PC-9 (cell line): ENCODE data around the gene UBXN11. TPM values are rescaled to one million over a fixed set of nuclear protein-coding genes. Genes with fewer than 3 reads are reported as not detected.

Experiments used
- BruUV-seq: library from RNA; stranded (reverse); fragments of 400-500 nt; replicated peaks from 2 replicates; lab custom pipeline; 2021; lab: Mats Ljungman, UMichigan
- CTCF ChIA-PET: fragments of 300-600 bp; sonication (Branson Sonifier 250); formaldehyde crosslinking; loops from one replicate; lab custom pipeline; 2022; ENCODE audit warnings: antibody characterized with exemption; lab: Charles Lee
- POLR2A ChIA-PET: fragments of 300-600 bp; sonication (Branson Sonifier 250); formaldehyde crosslinking; loops from one replicate; lab custom pipeline; 2022; ENCODE audit warnings: antibody characterized with exemption; ENCODE audit not compliant: unreplicated experiment; lab: Charles Lee
- DNase-seq, 2 experiments: peaks; one replicate each; pipeline versions ENCODE4 v3.0.0 to v3.0.0-alpha.2; 2015 to 2022; ENCODE audit warnings: mixed read lengths in 1 of 2
- H2AFZ ChIP-seq: fragments of 200-600 bp; sonication (generic); 2 replicates; pipeline ENCODE4 v1.8.1; 2017; ENCODE audit warnings: antibody characterized with exemption
- H3F3A ChIP-seq: fragments of 200-600 bp; sonication (generic); 2 replicates; pipeline ENCODE4 v1.8.1; 2017; ENCODE audit warnings: antibody characterized with exemption, mild to moderate bottlenecking, low read depth; ENCODE audit not compliant: insufficient read depth
- H3K27ac ChIP-seq: fragments of 200-600 bp; sonication (generic); 2 replicates; pipeline ENCODE4 v1.6.1; 2016; ENCODE audit warnings: mixed run types
- H3K27me3 ChIP-seq: fragments of 200-600 bp; sonication (generic); 2 replicates; pipeline ENCODE4 v1.6.1; 2016; ENCODE audit warnings: low read depth, mixed run types; ENCODE audit not compliant: insufficient read depth
- H3K36me3 ChIP-seq: fragments of 200-600 bp; sonication (generic); 2 replicates; pipeline ENCODE4 v1.6.1; 2016; ENCODE audit warnings: low read depth, mixed run types
- H3K4me1 ChIP-seq: fragments of 200-600 bp; sonication (generic); replicated peaks from 2 replicates; pipeline ENCODE4 v1.6.1; 2016; ENCODE audit warnings: mixed run types; ENCODE audit not compliant: insufficient read depth
- H3K4me2 ChIP-seq: fragments of 200-600 bp; sonication (generic); 2 replicates; pipeline ENCODE4 v1.6.1; 2017; ENCODE audit warnings: mixed run types
- H3K4me3 ChIP-seq: fragments of 200-600 bp; sonication (generic); 2 replicates; pipeline ENCODE4 v1.6.1; 2016; ENCODE audit warnings: mixed run types
- H3K79me2 ChIP-seq: fragments of 200-600 bp; sonication (generic); 2 replicates; pipeline ENCODE4 v1.6.1; 2017; ENCODE audit warnings: low read depth, mixed run types
- H3K9me2 ChIP-seq: fragments of 200-600 bp; sonication (generic); 2 replicates; pipeline ENCODE4 v1.8.1; 2017; ENCODE audit warnings: mild to moderate bottlenecking; ENCODE audit not compliant: insufficient read depth
- H3K9me3 ChIP-seq: fragments of 200-600 bp; sonication (generic); 2 replicates; pipeline ENCODE4 v1.8.1; 2016; ENCODE audit warnings: low read depth; ENCODE audit not compliant: insufficient read depth
- H4K20me1 ChIP-seq: fragments of 200-600 bp; sonication (generic); 2 replicates; pipeline ENCODE4 v1.8.1; 2017; ENCODE audit not compliant: insufficient read depth
- EZH2 ChIP-seq: fragments of 200-600 bp; sonication (generic); IDR thresholded peaks from 2 replicates; pipeline ENCODE4 v1.8.0; 2017; ENCODE audit warnings: antibody characterized with exemption, low read depth
- intact Hi-C: fragments of 100-400 bp; cut with micrococcal nuclease; formaldehyde crosslinking; loops from one replicate; pipeline ENCODE4 v1.10.0; 2022; ENCODE audit not compliant: unreplicated experiment
- total RNA-seq: library from RNA; stranded (reverse); gene quantifications from 2 replicates; pipeline ENCODE4 v1.2.3, GENCODE V29; 2021
- TF ChIP-seq, protein P1 (sequence below): fragments of 200-600 bp; sonication (generic); conservative IDR thresholded peaks from 2 replicates; pipeline ENCODE4 v1.6.1; 2017; ENCODE audit warnings: mixed run types, antibody characterized with exemption, mild to moderate bottlenecking, moderate library complexity

UBXN11 gene
- total RNA-seq, 1 experiment from 2014 or later: 57.2 TPM

DNA sequence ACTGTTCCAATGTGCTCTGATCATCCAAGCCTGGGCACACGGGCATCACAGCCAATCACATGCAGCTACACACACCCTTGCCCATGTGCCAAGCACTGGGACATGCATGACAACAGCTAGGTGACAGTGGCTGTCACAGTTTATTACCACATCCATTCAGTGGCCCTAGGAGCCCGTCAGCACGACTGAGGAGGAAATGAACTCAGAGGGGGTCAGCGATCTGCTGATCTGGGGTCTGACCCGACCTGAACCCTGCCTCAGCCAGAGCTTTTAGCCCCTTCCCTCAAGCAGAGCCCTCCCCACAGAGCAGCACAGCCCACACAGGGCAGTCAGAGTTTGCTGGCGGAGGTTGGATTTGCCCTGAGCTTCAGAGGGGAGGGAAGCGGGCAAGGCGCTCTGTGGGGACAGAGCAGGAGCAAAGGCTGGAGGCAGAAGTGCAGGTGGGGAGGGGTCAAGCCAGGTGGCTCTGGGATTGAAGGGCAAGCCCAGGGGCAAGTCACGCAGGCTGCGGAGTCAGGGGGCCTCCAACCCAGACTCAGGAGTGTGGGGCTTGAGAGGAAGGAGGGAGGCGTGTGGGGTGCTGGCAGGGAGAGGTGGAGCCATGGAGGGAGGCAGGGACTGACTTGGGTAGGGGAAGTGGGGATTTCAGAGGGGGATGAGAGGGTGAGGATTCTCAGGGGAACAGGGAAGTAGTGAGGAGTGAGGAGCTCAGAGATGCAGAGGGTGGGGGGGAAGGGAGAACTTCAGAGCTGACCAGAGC lies 16.1 kb downstream of the UBXN11 start:
- H3K4me3 ChIP-seq: no peak overlapping the region
- no peak for DNase-seq
- H3K27me3 ChIP-seq: no peaks in the 10 kb centered on the region
- H4K20me1 ChIP-seq: no peaks in the 10 kb centered on the region
- no peaks in the 10 kb centered on the region for H3K79me2 ChIP-seq
- H3K9me3 ChIP-seq: no peaks in the 10 kb centered on the region
- no peak overlapping the region for H3K27ac ChIP-seq
- intact Hi-C loops: no loop called here
- no peaks in the 10 kb centered on the region for H3K4me1 ChIP-seq
- no peak overlapping the region for H2AFZ ChIP-seq
- TF ChIP-seq, protein P1, sequence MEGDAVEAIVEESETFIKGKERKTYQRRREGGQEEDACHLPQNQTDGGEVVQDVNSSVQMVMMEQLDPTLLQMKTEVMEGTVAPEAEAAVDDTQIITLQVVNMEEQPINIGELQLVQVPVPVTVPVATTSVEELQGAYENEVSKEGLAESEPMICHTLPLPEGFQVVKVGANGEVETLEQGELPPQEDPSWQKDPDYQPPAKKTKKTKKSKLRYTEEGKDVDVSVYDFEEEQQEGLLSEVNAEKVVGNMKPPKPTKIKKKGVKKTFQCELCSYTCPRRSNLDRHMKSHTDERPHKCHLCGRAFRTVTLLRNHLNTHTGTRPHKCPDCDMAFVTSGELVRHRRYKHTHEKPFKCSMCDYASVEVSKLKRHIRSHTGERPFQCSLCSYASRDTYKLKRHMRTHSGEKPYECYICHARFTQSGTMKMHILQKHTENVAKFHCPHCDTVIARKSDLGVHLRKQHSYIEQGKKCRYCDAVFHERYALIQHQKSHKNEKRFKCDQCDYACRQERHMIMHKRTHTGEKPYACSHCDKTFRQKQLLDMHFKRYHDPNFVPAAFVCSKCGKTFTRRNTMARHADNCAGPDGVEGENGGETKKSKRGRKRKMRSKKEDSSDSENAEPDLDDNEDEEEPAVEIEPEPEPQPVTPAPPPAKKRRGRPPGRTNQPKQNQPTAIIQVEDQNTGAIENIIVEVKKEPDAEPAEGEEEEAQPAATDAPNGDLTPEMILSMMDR: no peak
- no peak for TF ChIP-seq EZH2
- no peaks in the 10 kb centered on the region; the same call in 1 of the 2 replicates for H3F3A ChIP-seq
- ChIA-PET CTCF (interaction anchor here (0.6 kb wide), 1 partner anchor 15 kb away, joined by 3 read pairs; no protein-coding TSS in a partner anchor), POLR2A (no interaction called here)
- H3K4me2 ChIP-seq: no peak overlapping the region
- H3K9me2 ChIP-seq: no peaks in the 10 kb centered on the region
- H3K36me3 ChIP-seq: no peaks in the 10 kb centered on the region
- BruUV-seq: no TSS peak

DNA sequence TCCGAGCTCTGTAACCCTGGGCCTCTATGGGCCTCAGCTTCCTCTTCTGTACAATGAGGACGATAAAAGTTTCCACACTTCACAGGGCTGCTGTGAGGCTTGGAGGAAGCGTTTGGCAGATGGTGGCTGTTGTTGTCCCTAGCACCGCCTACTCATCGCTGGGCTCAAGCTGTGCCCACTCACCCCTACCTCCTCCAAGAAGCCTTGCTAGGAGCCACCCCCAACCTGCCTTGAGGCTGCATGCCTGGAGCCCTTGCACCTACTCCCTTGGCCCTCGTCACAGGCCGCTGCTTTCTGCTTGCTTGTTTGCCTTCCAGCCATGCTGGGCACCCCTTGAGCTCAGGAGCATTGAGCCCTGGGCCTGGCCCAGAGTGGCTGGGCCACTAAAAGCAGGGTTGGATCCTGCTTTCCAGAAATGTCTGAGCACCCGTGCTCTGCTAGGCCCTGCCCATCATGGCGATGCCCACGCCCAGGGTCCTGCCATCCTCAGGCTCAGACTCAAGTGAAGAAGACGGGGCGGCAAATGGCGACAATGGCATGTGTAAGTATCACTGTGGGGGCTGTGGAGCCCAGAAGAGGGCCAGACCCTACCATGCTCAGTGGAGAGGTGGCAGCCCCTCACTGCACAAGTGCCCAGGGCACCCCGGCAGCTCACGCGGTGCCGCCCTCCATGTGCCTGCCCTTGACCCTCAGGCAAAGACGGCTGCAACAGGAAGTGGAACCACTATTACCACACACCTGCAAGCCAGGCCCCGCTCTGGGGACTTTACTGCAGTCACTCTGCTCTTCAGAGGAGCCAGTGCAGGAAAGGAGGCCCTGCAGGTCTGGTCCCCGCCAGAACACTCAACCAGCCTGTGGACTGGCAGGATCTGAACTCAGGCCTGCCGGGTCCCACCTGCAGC lies 17.0 kb downstream of the UBXN11 start:
- H3K27me3 ChIP-seq: no peaks in the 10 kb centered on the region
- no peaks in the 10 kb centered on the region for H3K36me3 ChIP-seq
- ChIA-PET POLR2A (no interaction called here), CTCF (no interaction called here)
- H4K20me1 ChIP-seq: no peaks in the 10 kb centered on the region
- no peak overlapping the region for H3K4me2 ChIP-seq
- no peak overlapping the region for H3K4me3 ChIP-seq
- no peaks in the 10 kb centered on the region for H3K79me2 ChIP-seq
- H3K27ac ChIP-seq: no peak overlapping the region
- H3F3A ChIP-seq: no peaks in the 10 kb centered on the region; the same call in 1 of the 2 replicates
- H3K9me3 ChIP-seq: no peaks in the 10 kb centered on the region
- H3K9me2 ChIP-seq: no peaks in the 10 kb centered on the region
- H2AFZ ChIP-seq: no peak overlapping the region
- no peak for DNase-seq
- no TSS peak for BruUV-seq
- peaks cover 3% of the 10 kb centered on the region for H3K4me1 ChIP-seq
- intact Hi-C loops: no loop called here
- TF ChIP-seq, protein P1: no peak
- TF ChIP-seq EZH2: no peak

DNA sequence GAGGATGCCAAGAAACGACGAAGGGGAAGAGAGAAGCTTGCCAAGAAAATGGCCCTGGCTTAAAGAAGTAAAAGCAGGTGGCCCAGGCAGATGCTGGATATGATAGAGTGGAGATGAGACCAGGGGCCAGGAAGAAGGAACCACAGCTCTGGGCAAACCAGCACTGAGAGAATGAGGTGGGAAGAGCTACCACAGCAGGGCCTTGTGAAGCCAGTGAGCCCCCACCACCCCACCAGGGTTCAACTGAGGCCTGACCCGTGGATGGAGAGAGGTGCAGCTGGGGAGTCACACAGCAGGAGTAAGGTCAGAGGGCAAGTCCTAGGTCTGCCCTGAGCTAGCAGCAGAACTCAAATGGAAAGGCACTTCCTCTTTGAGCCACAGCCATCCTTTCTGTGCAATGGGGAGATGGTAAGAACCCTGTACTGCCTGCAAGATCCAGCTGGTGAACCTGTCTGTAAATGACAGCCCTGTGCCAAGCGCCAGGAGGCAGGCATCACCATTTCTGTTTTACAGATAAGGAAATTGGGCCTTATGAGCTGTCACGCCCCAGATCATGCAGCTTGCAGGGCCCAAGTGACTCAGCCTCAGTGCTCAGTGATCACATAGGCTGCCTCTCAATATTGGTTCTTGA lies 18.0 kb downstream of the UBXN11 start:
- Histone ChIP-seq H3K4me1 (peaks cover 6% of the 10 kb centered on the region), H3F3A (no peaks in the 10 kb centered on the region; the same call in 1 of the 2 replicates), H2AFZ (no peak overlapping the region), H3K36me3 (no peaks in the 10 kb centered on the region), H3K79me2 (no peaks in the 10 kb centered on the region), H3K4me2 (no peak overlapping the region), H3K9me3 (no peaks in the 10 kb centered on the region), H3K9me2 (no peaks in the 10 kb centered on the region), H4K20me1 (no peaks in the 10 kb centered on the region), H3K27ac (no peak overlapping the region), H3K4me3 (no peak overlapping the region), H3K27me3 (no peaks in the 10 kb centered on the region)
- POLR2A ChIA-PET: no interaction called here
- TF ChIP-seq, protein P1: no peak
- no peak for TF ChIP-seq EZH2
- BruUV-seq: no TSS peak
- intact Hi-C loops: no loop called here
- CTCF ChIA-PET: no interaction called here
- DNase-seq: no peak
